Colonic mucosa (tissue), 4 donors: ENCODE measurements around the gene EYS. TPM values are rescaled to one million over a fixed set of nuclear protein-coding genes. Genes with fewer than 3 reads are reported as not detected.

Experiments
- DNase-seq: peaks from one replicate; pipeline ENCODE4 v3.0.0-alpha.2; 2020
- H3K27ac ChIP-seq: fragments of 200-600 bp; one replicate; pipeline ENCODE4 v1.8.0; 2021
- H3K27me3 ChIP-seq: fragments of 200-600 bp; one replicate; pipeline ENCODE4 v1.8.0; 2021
- H3K36me3 ChIP-seq: fragments of 200-600 bp; one replicate; pipeline ENCODE4 v1.8.0; 2021
- H3K4me1 ChIP-seq: fragments of 200-600 bp; one replicate; pipeline ENCODE4 v1.8.0; 2021; ENCODE audit warnings: mild to moderate bottlenecking
- H3K4me3 ChIP-seq: fragments of 200-600 bp; one replicate; pipeline ENCODE4 v1.8.0; 2021
- H3K9ac ChIP-seq, 2 donors: one replicate each; pipeline ENCODE4 v1.7.0; 2013; ENCODE audit warnings: control low read depth in 2 of 2, low read depth in 2 of 2, low read length in 2 of 2
- H3K9me3 ChIP-seq: fragments of 200-600 bp; one replicate; pipeline ENCODE4 v1.8.0; 2021
- intact Hi-C: fragments of 100-400 bp; cut with DNase I; formaldehyde crosslinking; loops from one replicate; pipeline ENCODE4 v1.14.1; 2022
- total RNA-seq, 2 donors: library from RNA; stranded (reverse); fragmentation: NEBNext Ultra II Directional in 1 of 2; extraction: Animal tissue kit (Norgen Biotek cat#: 25700) in 1 of 2; gene quantifications; one replicate each; pipeline ENCODE4 v1.2.1, GENCODE V29; 2021
- TF ChIP-seq, protein P1 (sequence below): fragments of 200-600 bp; IDR thresholded peaks from one replicate; pipeline ENCODE4 v1.8.0; 2022; ENCODE audit warnings: antibody characterized with exemption, mild to moderate bottlenecking
- donor health status: healthy.
- donor health status: DM: no; HTN: no; CAD: no.
- donor health status: DM: no; HTN: no; CAD: no.

EYS gene
- total RNA-seq, 2 donors from 2014 or later: 0.64 to 0.82 TPM

DNA sequence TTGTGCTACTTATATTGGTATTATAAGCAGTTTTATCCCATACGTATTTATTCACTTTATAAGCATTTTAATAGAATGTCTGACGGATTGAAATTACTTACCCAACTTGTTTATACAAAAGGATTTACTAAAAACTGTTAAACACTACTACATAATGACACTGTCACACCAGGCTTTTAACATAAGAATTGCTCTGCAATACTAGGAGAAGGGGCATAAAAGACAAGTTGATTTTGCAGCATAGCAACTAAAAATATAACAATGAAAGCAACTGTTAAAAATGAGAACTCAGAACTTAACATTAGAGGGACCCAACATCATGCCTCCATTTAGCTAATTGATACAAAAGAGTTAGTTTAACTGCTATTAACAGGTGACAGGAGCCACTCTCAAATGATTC is 1076.1 kb downstream of the EYS start:
- Histone ChIP-seq H3K4me3 (no peak overlapping the region), H3K27me3 (no peaks in the 10 kb centered on the region), H3K36me3 (no peaks in the 10 kb centered on the region), H3K4me1 (no peaks in the 10 kb centered on the region), H3K27ac (no peak overlapping the region), H3K9ac (no peak overlapping the region), H3K9me3 (no peaks in the 10 kb centered on the region)
- DNase-seq: no peak
- TF ChIP-seq, protein P1, sequence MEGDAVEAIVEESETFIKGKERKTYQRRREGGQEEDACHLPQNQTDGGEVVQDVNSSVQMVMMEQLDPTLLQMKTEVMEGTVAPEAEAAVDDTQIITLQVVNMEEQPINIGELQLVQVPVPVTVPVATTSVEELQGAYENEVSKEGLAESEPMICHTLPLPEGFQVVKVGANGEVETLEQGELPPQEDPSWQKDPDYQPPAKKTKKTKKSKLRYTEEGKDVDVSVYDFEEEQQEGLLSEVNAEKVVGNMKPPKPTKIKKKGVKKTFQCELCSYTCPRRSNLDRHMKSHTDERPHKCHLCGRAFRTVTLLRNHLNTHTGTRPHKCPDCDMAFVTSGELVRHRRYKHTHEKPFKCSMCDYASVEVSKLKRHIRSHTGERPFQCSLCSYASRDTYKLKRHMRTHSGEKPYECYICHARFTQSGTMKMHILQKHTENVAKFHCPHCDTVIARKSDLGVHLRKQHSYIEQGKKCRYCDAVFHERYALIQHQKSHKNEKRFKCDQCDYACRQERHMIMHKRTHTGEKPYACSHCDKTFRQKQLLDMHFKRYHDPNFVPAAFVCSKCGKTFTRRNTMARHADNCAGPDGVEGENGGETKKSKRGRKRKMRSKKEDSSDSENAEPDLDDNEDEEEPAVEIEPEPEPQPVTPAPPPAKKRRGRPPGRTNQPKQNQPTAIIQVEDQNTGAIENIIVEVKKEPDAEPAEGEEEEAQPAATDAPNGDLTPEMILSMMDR: no peak
- intact Hi-C loops: no loop called here

- Histone ChIP-seq H3K4me3 (no peak overlapping the region), H3K27ac (no peak overlapping the region), H3K27me3 (no peaks in the 10 kb centered on the region), H3K36me3 (no peaks in the 10 kb centered on the region), H3K9ac (no peak overlapping the region), H3K9me3 (no peaks in the 10 kb centered on the region), H3K4me1 (no peaks in the 10 kb centered on the region)
- DNase-seq: no peak
- intact Hi-C loops: no loop called here
- TF ChIP-seq, protein P1: no peak
Measured at GRCh38 chr6:64622944-64623343, 1084.1 kb downstream of the EYS start.

- DNase-seq: no peak
- TF ChIP-seq, protein P1: no peak
- H3K4me1 ChIP-seq: no peaks in the 10 kb centered on the region
- H3K9me3 ChIP-seq: no peaks in the 10 kb centered on the region
- H3K9ac ChIP-seq: no peak overlapping the region
- intact Hi-C loops: no loop called here
- H3K27ac ChIP-seq: no peak overlapping the region
- no peaks in the 10 kb centered on the region for H3K27me3 ChIP-seq
- no peak overlapping the region for H3K4me3 ChIP-seq
- H3K36me3 ChIP-seq: no peaks in the 10 kb centered on the region
Measured at GRCh38 chr6:64602993-64603392, 1104.0 kb downstream of the EYS start.

DNA sequence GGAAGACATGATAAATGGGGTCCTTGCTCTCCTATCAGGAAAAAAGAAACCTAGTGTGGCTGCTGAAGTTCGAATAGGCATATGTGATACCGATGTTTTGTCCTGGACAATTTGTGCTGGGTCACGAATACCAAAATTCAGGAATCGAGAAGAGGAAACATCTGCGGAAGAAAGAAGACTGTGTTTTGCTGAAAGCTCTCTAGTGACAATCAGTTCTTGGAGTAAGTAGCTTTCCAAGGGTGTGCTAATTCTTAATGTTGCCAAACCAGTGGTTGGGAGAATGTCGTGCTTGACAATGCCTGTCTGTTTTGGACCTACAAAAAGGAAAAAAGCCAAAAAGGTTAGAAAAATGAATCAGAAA is 1115.4 kb downstream of the EYS start:
- DNase-seq: no peak
- H3K27ac ChIP-seq: no peak overlapping the region
- intact Hi-C loops: no loop called here

DNA sequence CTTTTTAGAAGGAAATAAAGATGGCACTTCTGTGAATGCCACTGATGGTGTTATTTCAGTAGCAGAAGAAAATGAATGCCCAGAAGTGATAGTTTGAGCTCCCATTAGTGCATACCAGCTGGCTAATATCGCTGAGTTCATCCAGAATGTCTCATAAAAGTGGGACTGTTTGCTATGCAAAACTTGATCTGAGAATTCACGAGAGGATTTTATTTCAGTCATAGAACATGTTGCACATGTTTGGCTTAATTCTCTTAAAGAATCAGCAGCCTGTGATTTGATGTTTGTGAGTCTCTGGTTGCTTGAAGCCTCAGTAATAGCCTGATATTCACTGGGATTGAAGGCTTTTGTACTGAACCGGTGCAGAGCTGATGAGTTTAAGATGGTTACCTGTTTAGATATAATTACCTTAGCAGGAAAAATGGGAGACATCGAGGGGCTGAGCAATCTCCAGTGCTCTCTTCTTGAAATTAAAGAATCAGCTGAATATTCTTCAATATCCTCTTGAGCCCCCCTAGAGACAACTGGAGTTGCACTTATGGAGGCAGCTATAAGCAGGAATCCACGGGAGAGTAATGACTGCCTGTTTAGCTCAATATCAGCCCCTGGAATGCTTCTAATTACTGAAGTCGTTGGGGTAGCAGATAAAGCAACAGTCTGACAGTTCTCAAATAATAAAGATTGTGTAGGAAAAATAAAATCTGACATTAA is 1115.9 kb downstream of the EYS start:
- no peaks in the 10 kb centered on the region for H3K36me3 ChIP-seq
- intact Hi-C loops: no loop called here

More for the DNA sequence above, 1115.4 kb downstream of the EYS start:
- TF ChIP-seq, protein P1: no peak
- Histone ChIP-seq H3K9ac (no peak overlapping the region), H3K4me1 (no peaks in the 10 kb centered on the region), H3K9me3 (no peaks in the 10 kb centered on the region), H3K36me3 (no peaks in the 10 kb centered on the region), H3K4me3 (no peak overlapping the region), H3K27me3 (no peaks in the 10 kb centered on the region)

More for the DNA sequence above, 1115.9 kb downstream of the EYS start:
- TF ChIP-seq, protein P1: no peak
- H3K4me1 ChIP-seq: no peaks in the 10 kb centered on the region
- H3K9me3 ChIP-seq: no peaks in the 10 kb centered on the region
- H3K9ac ChIP-seq: no peak overlapping the region
- no peak overlapping the region for H3K4me3 ChIP-seq
- H3K27ac ChIP-seq: no peak overlapping the region
- H3K27me3 ChIP-seq: no peaks in the 10 kb centered on the region
- no peak for DNase-seq
